Testis (tissue), 3 donors: ENCODE measurements around the gene SSPN. TPM values are rescaled to one million over a fixed set of nuclear protein-coding genes. Genes with fewer than 3 reads are reported as not detected.
A peak's percentile ranks its signal among the peaks of the same experiment; 100 is the strongest.

ENCODE experiments used
- DNase-seq: peaks from one replicate; pipeline ENCODE4 v3.0.0-alpha.2; 2019
- H3K27ac ChIP-seq, 2 donors: fragments of 200-600 bp; sonication (generic); one replicate each; pipeline ENCODE4 v1.5.1; 2019
- H3K27me3 ChIP-seq: fragments of 200-600 bp; sonication (generic); one replicate; pipeline ENCODE4 v1.5.1; 2019
- H3K36me3 ChIP-seq: fragments of 200-600 bp; sonication (generic); one replicate; pipeline ENCODE4 v1.5.1; 2017; ENCODE audit warnings: low read depth; ENCODE audit errors: missing control alignments
- H3K4me1 ChIP-seq: fragments of 200-600 bp; sonication (generic); one replicate; pipeline ENCODE4 v1.5.1; 2019
- H3K4me3 ChIP-seq, 2 donors: fragments of 200-600 bp; sonication (generic); one replicate each; pipeline ENCODE4 v1.5.1; 2017 to 2019
- H3K9me3 ChIP-seq: fragments of 200-600 bp; sonication (generic); one replicate; pipeline ENCODE4 v1.5.1; 2017
- POLR2A ChIP-seq: fragments of 450-650 bp; IDR thresholded peaks from one replicate; pipeline ENCODE4 v1.6.1; 2017; ENCODE audit warnings: antibody characterized with exemption, mild to moderate bottlenecking, moderate library complexity
- WGBS, 2 donors: methylation state at CpG; one replicate each; pipeline ENCODE4 v1.1.5; 2018; 5-methylcytosine and 5-hydroxymethylcytosine counted together
- intact Hi-C: fragments of 100-400 bp; cut with DNase I; formaldehyde crosslinking; loops from one replicate; pipeline ENCODE4 v1.15.1; 2023; ENCODE audit warnings: low total_unique reads
- polyA plus RNA-seq: library from polyadenylated mRNA; stranded (reverse); fragments of 350-450 nt; fragmentation: Illumina TruSeq; extraction: RNeasy Lipid Tissue Mini Kit (QIAGEN cat#74804); gene quantifications from one replicate; pipeline ENCODE4 v1.2.3, GENCODE V29; 2014; ENCODE audit warnings: low read depth, low replicate concordance; ENCODE audit not compliant: insufficient read depth
- total RNA-seq, 2 donors: library from RNA; depleted of rRNA; stranded (reverse); fragments of >200 nt; gene quantifications; one replicate each; pipeline ENCODE4 v1.2.3, GENCODE V29; 2016
- TF ChIP-seq, protein P1 (sequence below), 3 experiments: fragments of 450-650 bp in 2 of 3; fragments of 200-600 bp in 1 of 3; sonication (generic) in 1 of 3; IDR thresholded peaks; one replicate each; pipeline ENCODE4 v1.5.1; 2016 to 2019; ENCODE audit warnings: antibody characterized with exemption in 3 of 3, mild to moderate bottlenecking in 2 of 3, moderate library complexity in 1 of 3

Gene SSPN
- total and polyA plus RNA-seq, 3 donors from 2014 or later, result 17.8 to 41.6 (median 25.5) TPM

GRCh38 chr12:26188127-26188526 lies 7.2 kb upstream of the SSPN start:
- no peak for DNase-seq
- H3K4me3 ChIP-seq, result no peak overlapping the region
- H3K4me1 ChIP-seq, result peaks cover 6% of the 10 kb centered on the region
- H3K36me3 ChIP-seq, result no peaks in the 10 kb centered on the region
- WGBS, 2 donors, result 38 to 39% methylated on average over 1 of the region's 1 CpG
- H3K27me3 ChIP-seq, result no peaks in the 10 kb centered on the region
- TF ChIP-seq, protein P1, sequence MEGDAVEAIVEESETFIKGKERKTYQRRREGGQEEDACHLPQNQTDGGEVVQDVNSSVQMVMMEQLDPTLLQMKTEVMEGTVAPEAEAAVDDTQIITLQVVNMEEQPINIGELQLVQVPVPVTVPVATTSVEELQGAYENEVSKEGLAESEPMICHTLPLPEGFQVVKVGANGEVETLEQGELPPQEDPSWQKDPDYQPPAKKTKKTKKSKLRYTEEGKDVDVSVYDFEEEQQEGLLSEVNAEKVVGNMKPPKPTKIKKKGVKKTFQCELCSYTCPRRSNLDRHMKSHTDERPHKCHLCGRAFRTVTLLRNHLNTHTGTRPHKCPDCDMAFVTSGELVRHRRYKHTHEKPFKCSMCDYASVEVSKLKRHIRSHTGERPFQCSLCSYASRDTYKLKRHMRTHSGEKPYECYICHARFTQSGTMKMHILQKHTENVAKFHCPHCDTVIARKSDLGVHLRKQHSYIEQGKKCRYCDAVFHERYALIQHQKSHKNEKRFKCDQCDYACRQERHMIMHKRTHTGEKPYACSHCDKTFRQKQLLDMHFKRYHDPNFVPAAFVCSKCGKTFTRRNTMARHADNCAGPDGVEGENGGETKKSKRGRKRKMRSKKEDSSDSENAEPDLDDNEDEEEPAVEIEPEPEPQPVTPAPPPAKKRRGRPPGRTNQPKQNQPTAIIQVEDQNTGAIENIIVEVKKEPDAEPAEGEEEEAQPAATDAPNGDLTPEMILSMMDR (IDR thresholded peaks at IDR 0.05), result no peak
- no peak for TF ChIP-seq POLR2A
- no peaks in the 10 kb centered on the region for H3K9me3 ChIP-seq
- intact Hi-C loops, result no loop called here
- peak overlapping the region; percentile 10 to 58 for H3K27ac ChIP-seq

DNA sequence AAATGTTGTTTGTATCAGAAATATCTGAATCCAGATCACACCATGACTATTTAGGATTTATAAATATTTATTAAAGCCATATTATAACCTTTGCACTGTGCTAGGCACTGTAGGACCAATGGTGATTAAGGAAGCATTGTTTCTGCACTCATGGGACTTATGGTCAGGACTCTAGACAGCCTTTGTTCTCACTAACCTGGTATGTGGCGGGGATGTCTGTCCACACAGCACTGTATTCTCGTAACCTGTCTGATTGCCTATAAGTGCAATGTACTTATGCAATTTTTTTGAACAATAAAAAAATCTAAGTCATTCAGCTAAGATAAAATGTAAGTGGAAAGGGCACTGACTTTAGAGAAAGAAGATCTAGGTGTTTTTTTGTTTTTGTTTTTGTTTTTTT lies 6.7 kb upstream of the SSPN start:
- no peaks in the 10 kb centered on the region for H3K36me3 ChIP-seq
- H3K27me3 ChIP-seq, result no peaks in the 10 kb centered on the region
- peaks cover 6% of the 10 kb centered on the region for H3K4me1 ChIP-seq
- DNase-seq, result no peak
- TF ChIP-seq, protein P1 (IDR thresholded peaks at IDR 0.05), result no peak
- TF ChIP-seq POLR2A, result no peak
- 95 to 98% methylated on average over 2 of the region's 2 CpGs for WGBS, 2 donors
- H3K9me3 ChIP-seq, result no peaks in the 10 kb centered on the region
- no peak overlapping the region for H3K4me3 ChIP-seq
- no peak overlapping the region for H3K27ac ChIP-seq
- intact Hi-C loops, result no loop called here

DNA sequence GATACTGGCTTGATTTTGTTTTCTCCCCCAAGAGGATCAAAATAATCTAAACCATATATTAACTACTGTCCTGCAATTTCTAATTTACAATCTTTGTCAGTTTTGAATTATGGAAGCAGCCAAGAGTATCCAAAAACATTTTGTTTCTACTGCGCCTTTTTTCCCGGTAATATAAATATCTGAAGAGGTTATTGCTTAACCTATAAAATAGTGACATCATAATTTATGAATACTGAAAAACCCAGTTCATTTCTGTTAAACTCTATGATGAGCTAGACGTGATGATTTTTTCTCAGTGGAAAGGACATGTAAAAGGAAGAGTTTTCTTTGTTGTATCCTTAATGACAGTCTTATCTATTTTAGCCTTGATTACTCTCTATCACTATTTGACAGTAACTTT lies 3.2 kb upstream of the SSPN start:
- 66 to 79% methylated on average over 3 of the region's 3 CpGs for WGBS, 2 donors
- H3K27me3 ChIP-seq, result no peaks in the 10 kb centered on the region
- H3K36me3 ChIP-seq, result no peaks in the 10 kb centered on the region
- H3K9me3 ChIP-seq, result no peaks in the 10 kb centered on the region
- peaks cover under 1% of the 10 kb centered on the region for H3K4me1 ChIP-seq
- TF ChIP-seq, protein P1 (IDR thresholded peaks at IDR 0.05), result no peak
- TF ChIP-seq POLR2A, result no peak
- H3K27ac ChIP-seq, result no peak overlapping the region
- intact Hi-C loops, result no loop called here
- no peak overlapping the region for H3K4me3 ChIP-seq
- no peak for DNase-seq

GRCh38 chr12:26193539-26193938 lies 1.8 kb upstream of the SSPN start:
- 86 to 88% methylated on average over 1 of the region's 1 CpG for WGBS, 2 donors
- TF ChIP-seq, protein P1 (IDR thresholded peaks at IDR 0.05), result no peak
- no peak for TF ChIP-seq POLR2A
- Histone ChIP-seq H3K9me3 (no peaks in the 10 kb centered on the region), H3K4me3 (no peak overlapping the region), H3K27ac (no peak overlapping the region), H3K36me3 (no peaks in the 10 kb centered on the region), H3K4me1 (peaks cover 7% of the 10 kb centered on the region), H3K27me3 (no peaks in the 10 kb centered on the region)
- intact Hi-C loops, result no loop called here
- no peak for DNase-seq

GRCh38 chr12:26195641-26196420 lies 458 bp downstream of the SSPN start:
- Histone ChIP-seq H3K9me3 (no peaks in the 10 kb centered on the region), H3K4me3 (peak overlapping the region; percentile 55 to 80), H3K27ac (peak overlapping the region; percentile 88 to 91), H3K27me3 (no peaks in the 10 kb centered on the region), H3K4me1 (peaks cover 7% of the 10 kb centered on the region), H3K36me3 (no peaks in the 10 kb centered on the region)
- intact Hi-C loops, result no loop called here
- WGBS, 2 donors, result 0 to 1% methylated on average over 21 to 41 of the region's 45 CpGs
- DNase-seq, result peak; percentile 69
- TF ChIP-seq, protein P1 (IDR thresholded peaks at IDR 0.05), result no peak
